ENCODE results near the gene OOSP2.

The OOSP2 gene

DNA sequence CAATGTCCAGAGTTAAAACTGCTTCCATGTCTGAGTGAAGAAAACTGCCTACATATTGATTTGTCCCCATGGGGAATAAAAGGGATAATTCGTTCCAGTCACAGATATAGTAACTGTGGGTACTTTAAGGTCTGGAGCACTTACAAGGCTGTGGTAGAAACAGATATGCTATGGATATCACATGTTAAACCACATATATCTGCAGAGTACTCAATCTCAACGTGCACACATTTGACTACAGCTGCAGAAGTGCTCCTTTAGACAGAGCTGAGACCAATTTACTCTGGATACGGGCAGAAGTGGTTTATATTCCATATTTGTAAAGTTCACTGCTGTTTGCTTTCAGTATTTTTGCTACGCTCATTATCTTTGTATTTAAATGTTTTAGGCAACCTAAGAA, 38.5 kb downstream of the OOSP2 start:
- DNase-seq (ENCODE audit: low read depth in 3 of 3): no peak

DNA sequence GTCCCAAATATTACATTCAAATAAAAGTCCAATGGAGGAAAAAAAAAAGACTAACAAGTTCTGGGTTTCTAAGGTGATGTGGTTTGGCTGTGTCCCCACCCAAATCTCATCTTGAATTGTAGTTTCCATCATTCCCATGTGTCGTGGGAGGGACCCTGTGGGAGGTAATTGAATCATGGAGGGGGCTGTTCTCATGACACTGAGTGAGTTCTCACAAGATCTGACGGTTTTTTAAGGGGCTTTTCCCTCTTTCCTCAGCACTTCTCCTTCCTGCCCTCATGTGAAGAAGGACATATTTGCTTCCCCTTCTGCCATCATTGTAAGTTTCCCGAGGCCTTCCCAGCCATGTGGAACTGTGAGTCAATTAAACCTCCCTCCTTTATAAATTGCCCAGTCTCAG, 40.3 kb downstream of the OOSP2 start:
- no peak for DNase-seq (ENCODE audit: low read depth in 3 of 3)

GRCh38 chr11:60084631-60085273, 44.5 kb downstream of the OOSP2 start:
- DNase-seq (ENCODE audit: low read depth in 3 of 3): no peak

DNA sequence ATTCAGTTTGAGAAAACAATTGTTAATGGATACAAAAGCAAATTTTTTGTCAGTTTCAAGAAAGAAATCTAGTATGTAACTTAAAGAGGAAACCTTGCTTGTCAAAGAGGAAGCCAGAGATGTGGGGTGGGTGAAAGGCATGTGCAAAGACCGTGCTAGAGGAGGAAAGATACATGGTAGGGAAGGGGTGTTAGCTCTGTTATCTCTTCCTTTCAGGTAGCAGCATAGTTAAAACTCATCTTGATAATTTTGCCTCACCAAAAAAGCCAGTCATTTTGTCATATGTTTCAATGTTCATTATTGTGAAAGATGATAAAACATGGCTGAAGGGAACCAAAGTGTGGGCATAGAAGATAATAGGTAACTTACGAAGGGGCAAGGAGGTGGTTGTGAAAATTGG, 45.7 kb downstream of the OOSP2 start:
- no peak for DNase-seq (ENCODE audit: low read depth in 3 of 3)

GRCh38 chr11:60087239-60087638, 47.0 kb downstream of the OOSP2 start:
- no peak for DNase-seq (ENCODE audit: low read depth in 3 of 3)

- DNase-seq (ENCODE audit: low read depth in 3 of 3): no peak
These were observed 48.2 kb downstream of the OOSP2 start, which contains the start of gene MS4A2 for GRCh38 chr11:60088364-60088763. MS4A2 (plus strand) TSS chr11:60088664; CDS start chr11:60088766, 102 bp downstream.

DNA sequence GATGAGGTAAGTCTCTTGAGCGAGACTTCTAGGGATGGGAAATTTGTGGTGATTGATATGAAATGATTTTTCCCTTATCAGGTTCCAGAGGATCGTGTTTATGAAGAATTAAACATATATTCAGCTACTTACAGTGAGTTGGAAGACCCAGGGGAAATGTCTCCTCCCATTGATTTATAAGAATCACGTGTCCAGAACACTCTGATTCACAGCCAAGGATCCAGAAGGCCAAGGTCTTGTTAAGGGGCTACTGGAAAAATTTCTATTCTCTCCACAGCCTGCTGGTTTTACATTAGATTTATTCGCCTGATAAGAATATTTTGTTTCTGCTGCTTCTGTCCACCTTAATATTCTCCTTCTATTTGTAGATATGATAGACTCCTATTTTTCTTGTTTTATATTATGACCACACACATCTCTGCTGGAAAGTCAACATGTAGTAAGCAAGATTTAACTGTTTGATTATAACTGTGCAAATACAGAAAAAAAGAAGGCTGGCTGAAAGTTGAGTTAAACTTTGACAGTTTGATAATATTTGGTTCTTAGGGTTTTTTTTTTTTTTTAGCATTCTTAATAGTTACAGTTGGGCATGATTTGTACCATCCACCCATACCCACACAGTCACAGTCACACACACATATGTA, 55.4 kb downstream of the OOSP2 start:
- DNase-seq (ENCODE audit: low read depth in 3 of 3): no peak

DNA sequence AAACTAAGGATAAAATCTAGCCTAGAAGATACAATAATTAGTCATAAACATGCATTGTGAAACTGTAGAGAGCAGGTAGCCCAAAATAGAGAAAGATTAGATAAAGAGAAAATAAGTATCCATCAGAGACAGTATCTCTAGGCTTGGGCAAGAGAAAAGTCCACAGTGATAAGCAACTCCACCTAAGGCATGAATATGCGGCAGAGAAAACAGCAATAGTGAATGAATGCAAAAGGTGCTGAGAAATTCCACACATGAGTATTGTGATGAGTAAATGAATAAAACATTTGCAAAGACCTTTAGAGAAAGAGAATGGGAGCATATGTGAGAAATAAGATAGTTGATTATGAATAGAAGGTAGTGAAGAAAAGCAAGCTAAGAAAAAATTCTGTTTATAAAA, 57.0 kb downstream of the OOSP2 start:
- no peak for DNase-seq (ENCODE audit: low read depth in 3 of 3)

All from stimulated activated CD4-positive, alpha-beta T cell treated with anti-CD3 and anti-CD28 coated beads, TNF-alpha, amount 100 ng/mL, for 4 hours (primary cell).